KOPT-K1 (cell line): ENCODE data around the gene CBX6.

Experiments used
- H3K27ac ChIP-seq: fragments of 200-600 bp; sonication (generic); 2 replicates; pipeline ENCODE4 v1.5.1; 2016; ENCODE audit warnings: antibody characterized with exemption, mild to moderate bottlenecking, low read depth, low read length; ENCODE audit not compliant: poor library complexity, severe bottlenecking
- H3K36me3 ChIP-seq: fragments of 200-600 bp; sonication (generic); 2 replicates; pipeline ENCODE4 v1.5.1; 2017; ENCODE audit warnings: antibody characterized with exemption, mild to moderate bottlenecking, low read length, moderate library complexity; ENCODE audit not compliant: insufficient read depth
- H3K9me3 ChIP-seq: fragments of 200-600 bp; sonication (generic); 2 replicates; pipeline ENCODE4 v1.5.1; 2017; ENCODE audit warnings: antibody characterized with exemption, low read length, mild to moderate bottlenecking; ENCODE audit not compliant: insufficient read depth, poor library complexity, severe bottlenecking

Gene CBX6

DNA sequence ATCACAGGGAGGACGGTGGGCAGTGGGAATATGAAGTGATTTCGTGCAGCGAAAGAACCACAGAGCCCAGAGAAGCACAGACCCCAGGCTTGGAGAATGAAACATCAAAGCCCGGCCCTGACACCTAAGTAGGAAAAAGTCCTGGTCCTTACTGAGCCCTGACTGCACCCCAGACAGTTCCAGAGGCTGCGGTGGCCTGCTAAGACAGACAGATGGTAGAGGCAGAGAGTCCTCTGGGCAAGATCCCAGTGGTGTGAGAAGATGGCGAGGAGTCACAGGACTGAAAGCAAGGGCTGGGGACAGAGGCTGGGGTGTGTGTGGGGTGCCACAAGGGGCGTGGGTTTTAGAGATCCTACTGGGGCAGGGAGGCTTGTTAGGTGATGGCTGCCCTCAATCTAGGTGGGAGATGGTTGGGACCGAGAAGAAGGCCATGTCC, 3.7 kb downstream of the CBX6 start:
- Histone ChIP-seq H3K36me3 (peaks cover 67% of the 10 kb centered on the region), H3K9me3 (no peaks in the 10 kb centered on the region), H3K27ac (no peak overlapping the region)

DNA sequence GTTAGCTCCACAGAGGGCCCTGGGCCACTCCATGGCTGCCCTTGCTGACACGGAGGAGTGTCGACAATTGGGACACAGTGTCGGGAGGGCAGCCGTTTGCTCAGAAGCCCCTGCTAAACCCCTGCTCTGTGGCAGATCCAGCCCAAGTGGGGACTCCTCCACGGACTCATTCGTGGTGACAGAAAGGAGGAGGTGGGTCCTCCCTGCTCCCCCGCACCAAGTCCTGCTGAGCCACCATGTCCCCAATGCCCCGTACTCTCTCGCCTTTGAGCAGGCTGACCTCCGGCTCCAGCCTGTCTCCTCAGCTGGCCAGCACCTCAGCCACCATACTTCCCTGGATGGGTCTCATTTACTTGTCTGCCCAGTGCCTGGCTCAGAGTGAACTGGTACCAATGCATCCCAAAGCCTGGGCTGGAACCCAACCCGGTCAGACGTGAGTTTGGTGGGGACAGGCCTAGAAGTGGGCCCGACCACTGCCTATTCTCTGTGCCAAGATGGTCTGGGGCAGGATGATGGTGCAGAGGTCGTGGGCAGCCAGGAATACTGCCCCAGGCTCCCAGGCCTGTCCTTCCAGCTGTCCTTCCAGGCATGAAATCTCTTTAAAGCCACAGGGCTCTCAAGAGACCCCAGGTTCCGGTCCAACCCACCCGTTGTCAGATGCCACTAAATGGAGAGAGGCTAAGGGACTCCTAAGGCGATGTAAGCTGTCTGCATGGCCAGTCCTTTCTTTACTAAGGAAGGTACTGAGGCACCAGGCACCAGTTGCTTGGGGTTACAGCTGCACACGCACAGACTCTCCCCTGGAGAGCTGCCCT, 4.3 kb downstream of the CBX6 start:
- Histone ChIP-seq H3K36me3 (peaks cover 67% of the 10 kb centered on the region), H3K27ac (no peak overlapping the region), H3K9me3 (no peaks in the 10 kb centered on the region)

- Histone ChIP-seq H3K27ac (no peak overlapping the region), H3K36me3 (peaks cover 67% of the 10 kb centered on the region), H3K9me3 (no peaks in the 10 kb centered on the region)
Observed at GRCh38 chr22:38867124-38867455, 4.9 kb downstream of the CBX6 start.

DNA sequence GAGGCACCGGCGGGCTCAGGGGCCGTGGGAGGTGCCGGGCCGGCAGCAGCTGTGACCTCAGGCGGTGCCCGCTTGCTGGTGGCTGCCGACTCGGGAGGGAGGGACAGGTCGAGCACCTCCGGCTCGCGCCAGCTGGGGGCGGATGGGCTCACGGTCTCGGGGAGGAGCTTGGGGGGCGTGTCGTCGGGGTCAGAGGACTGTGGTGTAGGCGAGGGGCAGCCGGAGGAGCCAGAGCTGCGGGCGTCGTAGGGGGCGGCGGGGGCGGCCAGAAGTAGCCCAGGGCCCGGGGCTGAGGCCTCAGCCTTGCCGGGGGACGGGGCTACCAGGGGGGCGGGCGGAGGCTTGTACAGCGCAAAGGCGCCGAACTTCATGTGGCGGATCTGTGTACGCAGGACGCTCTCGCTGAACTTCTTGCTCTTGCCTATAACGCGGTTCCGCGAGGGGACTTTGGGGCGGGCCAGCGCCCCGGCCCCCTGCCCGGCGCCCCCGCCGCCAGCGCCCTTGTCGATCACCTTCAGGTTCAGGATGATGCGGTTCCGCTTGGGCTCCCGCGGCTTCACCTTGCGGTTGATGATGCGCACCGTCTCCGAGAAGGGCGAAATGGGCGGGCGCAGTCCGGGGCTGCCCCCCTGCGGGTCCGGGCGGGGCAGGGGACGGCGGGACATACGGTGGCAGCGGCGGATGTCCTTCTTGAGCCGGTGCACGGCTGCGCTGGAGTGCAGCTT, 5.5 kb downstream of the CBX6 start:
- Histone ChIP-seq H3K27ac (no peak overlapping the region), H3K9me3 (no peaks in the 10 kb centered on the region), H3K36me3 (peaks cover 67% of the 10 kb centered on the region)

- Histone ChIP-seq H3K36me3 (peaks cover 67% of the 10 kb centered on the region), H3K9me3 (no peaks in the 10 kb centered on the region), H3K27ac (no peak overlapping the region)
Observed at GRCh38 chr22:38866024-38866398, 6.0 kb downstream of the CBX6 start.

GRCh38 chr22:38865201-38866023, 6.6 kb downstream of the CBX6 start:
- Histone ChIP-seq H3K9me3 (no peaks in the 10 kb centered on the region), H3K36me3 (peaks cover 67% of the 10 kb centered on the region), H3K27ac (no peak overlapping the region)

- H3K36me3 ChIP-seq = peaks cover 61% of the 10 kb centered on the region
- H3K27ac ChIP-seq = no peak overlapping the region
- H3K9me3 ChIP-seq = no peaks in the 10 kb centered on the region
Observed at GRCh38 chr22:38864361-38865191, 7.4 kb downstream of the CBX6 start.

DNA sequence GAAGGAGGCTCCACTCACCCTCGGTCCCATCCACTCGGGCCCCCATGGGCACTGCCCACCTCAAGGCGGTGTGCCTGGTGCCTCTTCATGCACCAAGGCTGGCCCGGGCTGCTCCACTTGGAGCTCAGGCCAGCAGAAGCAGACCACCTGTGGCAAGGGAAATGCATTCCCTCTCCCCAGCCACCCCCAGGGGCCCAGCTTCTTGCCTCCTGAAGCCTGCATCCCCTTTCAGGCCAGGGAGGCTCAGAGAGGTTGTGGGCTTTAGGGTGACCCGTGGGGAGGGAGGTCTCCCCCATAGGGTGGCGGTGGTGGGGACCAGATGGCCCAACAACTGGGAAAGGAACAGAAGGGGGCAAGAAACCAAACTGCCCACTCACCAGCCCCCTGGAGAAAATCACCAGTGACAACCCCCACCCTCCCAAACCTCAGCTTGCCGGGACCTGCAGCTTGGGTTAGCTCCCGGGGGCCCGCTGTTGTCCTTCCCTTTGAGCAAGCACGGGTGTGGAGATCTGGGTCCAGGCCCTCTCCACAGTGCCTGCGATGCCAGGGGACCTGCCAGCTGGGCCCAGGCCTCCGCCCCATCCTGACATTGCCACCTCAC, 8.4 kb downstream of the CBX6 start:
- no peaks in the 10 kb centered on the region for H3K9me3 ChIP-seq
- H3K27ac ChIP-seq = no peak overlapping the region
- H3K36me3 ChIP-seq = peaks cover 51% of the 10 kb centered on the region

DNA sequence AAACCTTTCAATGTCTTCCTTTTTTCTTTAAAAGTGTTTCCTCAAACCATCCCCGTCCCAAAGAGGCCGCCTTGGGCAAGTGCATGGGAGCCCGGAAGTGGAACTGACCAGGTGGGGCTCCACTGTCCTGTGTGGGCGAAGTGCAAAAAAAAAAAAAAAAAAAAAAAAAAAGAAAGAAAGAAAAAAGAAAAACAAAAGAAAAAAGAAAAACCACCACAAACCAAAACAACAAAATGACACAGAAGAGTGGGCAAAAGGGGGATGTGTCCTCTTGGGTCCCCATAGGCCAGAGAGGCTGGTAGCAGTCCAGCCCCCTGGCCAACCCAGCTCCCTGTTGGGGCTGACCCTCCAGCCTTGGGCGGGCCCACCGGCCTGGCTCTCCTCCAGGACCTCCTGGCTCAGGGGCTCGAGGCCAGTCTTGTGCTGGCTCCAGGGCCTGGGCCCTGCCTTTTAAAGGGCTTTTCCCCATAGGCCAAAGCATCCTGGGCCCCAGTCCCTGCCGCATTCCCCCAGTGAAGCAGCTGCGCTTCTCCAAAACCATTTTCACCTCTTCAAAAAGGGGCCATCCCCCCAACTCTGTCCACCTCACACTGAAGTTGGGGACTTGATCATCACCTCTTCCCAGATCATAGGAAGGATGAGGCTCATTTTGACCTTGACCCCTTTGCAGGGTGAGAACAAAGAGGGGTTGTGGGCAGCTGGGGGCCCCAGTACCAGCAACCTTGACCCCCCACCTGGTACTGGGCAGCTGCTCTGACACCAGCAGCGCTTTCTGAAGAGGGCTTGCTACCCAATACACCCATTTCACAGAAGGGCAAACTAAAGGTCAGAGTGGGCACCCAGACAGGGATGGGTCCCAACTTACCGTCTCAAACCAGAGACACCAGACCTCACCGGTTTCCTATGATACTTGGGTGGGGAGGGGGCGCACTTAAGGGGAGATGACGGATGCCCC, 9.4 kb downstream of the CBX6 start:
- no peaks in the 10 kb centered on the region for H3K9me3 ChIP-seq
- peaks cover 42% of the 10 kb centered on the region for H3K36me3 ChIP-seq
- H3K27ac ChIP-seq = no peak overlapping the region

DNA sequence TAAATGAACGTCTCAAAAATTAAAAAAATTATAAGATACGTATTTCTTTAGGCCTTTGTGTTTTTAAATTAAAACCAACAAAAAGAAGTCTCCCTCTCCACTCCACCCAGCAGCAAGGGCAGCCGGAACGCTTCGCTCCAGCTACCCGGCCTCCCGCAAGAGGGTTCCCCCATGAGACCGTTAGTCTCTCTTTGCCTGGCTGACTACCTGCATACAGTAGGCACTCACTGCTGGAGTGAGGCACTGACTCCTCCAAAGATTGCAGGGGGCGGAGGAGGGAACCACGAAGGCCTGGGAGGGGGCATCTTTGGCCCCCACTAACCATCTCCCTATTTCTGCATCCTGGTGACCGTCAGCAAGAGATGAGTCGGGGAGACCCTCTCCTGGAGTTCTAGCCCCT, 10.1 kb downstream of the CBX6 start:
- Histone ChIP-seq H3K9me3 (no peaks in the 10 kb centered on the region), H3K27ac (no peak overlapping the region), H3K36me3 (peaks cover 35% of the 10 kb centered on the region)

DNA sequence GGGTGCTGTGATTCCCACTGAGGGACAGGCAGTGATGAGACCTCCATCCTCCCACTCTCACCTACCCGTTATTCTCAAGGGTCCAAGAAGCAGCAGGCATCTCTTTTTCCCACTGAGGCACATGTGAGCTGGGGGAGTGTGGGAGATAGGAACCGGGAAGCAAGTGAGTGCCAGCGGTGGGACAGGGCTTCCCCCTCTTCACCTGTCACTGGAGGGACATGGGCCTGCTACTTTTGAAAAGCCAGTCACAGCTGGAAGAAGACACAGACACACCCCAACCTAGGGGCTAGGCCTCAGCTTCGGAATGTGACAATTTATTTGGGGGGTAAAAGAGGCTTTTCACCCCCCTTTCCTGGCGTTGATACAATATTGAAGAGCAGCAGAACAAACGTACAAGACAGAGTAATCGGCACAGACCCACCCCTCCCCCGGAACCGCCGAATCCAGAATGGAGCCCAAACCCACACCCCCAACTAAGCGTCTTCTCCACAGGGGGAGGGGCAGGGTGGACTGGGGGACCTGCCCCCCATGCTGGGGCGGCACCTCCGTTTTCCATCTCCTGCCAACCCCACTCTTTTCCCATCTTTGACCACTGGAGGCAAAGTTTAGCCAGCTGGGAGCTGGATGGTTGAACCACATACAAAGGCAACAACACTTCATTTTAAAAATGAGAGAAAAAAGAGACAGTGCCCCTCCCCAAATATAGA, 10.7 kb downstream of the CBX6 start:
- no peaks in the 10 kb centered on the region for H3K9me3 ChIP-seq
- peaks cover 30% of the 10 kb centered on the region for H3K36me3 ChIP-seq
- H3K27ac ChIP-seq = no peak overlapping the region

- peaks cover 22% of the 10 kb centered on the region for H3K36me3 ChIP-seq
- H3K9me3 ChIP-seq = no peaks in the 10 kb centered on the region
- no peak overlapping the region for H3K27ac ChIP-seq
Observed at GRCh38 chr22:38860283-38861169, 11.5 kb downstream of the CBX6 start.
